A673 (cell line): ENCODE measurements around the gene SMIM32. TPM values are rescaled to one million over a fixed set of nuclear protein-coding genes. Genes with fewer than 3 reads are reported as not detected.

ENCODE experiments used
- BruUV-seq: library from RNA; stranded (reverse); fragments of 400-500 nt; replicated peaks from 2 replicates; lab custom pipeline; 2021; lab: Mats Ljungman, UMichigan
- CTCF ChIA-PET: fragments of 300-600 bp; sonication (Branson Sonifier 250); formaldehyde crosslinking; loops from one replicate; lab custom pipeline; 2022; ENCODE audit warnings: antibody characterized with exemption; lab: Charles Lee
- POLR2A ChIA-PET: fragments of 300-600 bp; sonication (Branson Sonifier 250); formaldehyde crosslinking; loops from one replicate; lab custom pipeline; 2022; ENCODE audit warnings: antibody characterized with exemption; ENCODE audit not compliant: low non-redundant PET; lab: Charles Lee
- DNase-seq: peaks from one replicate; pipeline ENCODE4 v3.0.0-alpha.2; 2015; ENCODE audit warnings: low spot score
- H3K27ac ChIP-seq: fragments of 200-600 bp; sonication (generic); 2 replicates; pipeline ENCODE4 v1.5.1; 2016; ENCODE audit warnings: mixed run types, low read depth, mild to moderate bottlenecking, mixed read lengths, antibody characterized with exemption, low read length; ENCODE audit not compliant: poor library complexity, severe bottlenecking
- H3K27me3 ChIP-seq: fragments of 200-600 bp; sonication (generic); replicated peaks from 2 replicates; pipeline ENCODE4 v1.6.1; 2017; ENCODE audit warnings: mixed run types, low read depth, mild to moderate bottlenecking, mixed read lengths, antibody characterized with exemption, low read length; ENCODE audit not compliant: insufficient read depth, poor library complexity
- H3K36me3 ChIP-seq: fragments of 200-600 bp; sonication (generic); 2 replicates; pipeline ENCODE4 v1.6.1; 2016; ENCODE audit warnings: mixed run types, mild to moderate bottlenecking, mixed read lengths, antibody characterized with exemption, low read length; ENCODE audit not compliant: insufficient read depth, poor library complexity, severe bottlenecking
- H3K4me1 ChIP-seq: fragments of 200-600 bp; sonication (generic); 2 replicates; pipeline ENCODE4 v1.6.1; 2017; ENCODE audit warnings: mixed run types, mild to moderate bottlenecking, mixed read lengths, antibody characterized with exemption, low read length; ENCODE audit not compliant: insufficient read depth, poor library complexity, severe bottlenecking
- H3K4me3 ChIP-seq: fragments of 200-600 bp; sonication (generic); 2 replicates; pipeline ENCODE4 v1.5.1; 2016; ENCODE audit warnings: low read depth, mixed run types, mild to moderate bottlenecking, mixed read lengths, low read length; ENCODE audit not compliant: poor library complexity, severe bottlenecking
- H3K9me3 ChIP-seq: fragments of 200-600 bp; sonication (generic); 2 replicates; pipeline ENCODE4 v1.6.1; 2016; ENCODE audit warnings: mixed run types, low read depth, mild to moderate bottlenecking, mixed read lengths, antibody characterized with exemption, low read length; ENCODE audit not compliant: poor library complexity, severe bottlenecking
- CTCF ChIP-seq: fragments of 300-800, 200-600 bp; sonication (generic); conservative IDR thresholded peaks from 2 replicates; pipeline ENCODE4 v1.5.1; 2017; ENCODE audit warnings: low read depth, mild to moderate bottlenecking, antibody characterized with exemption, low read length, moderate library complexity, mixed read lengths
- EZH2 ChIP-seq: fragments of 200-600 bp; sonication (generic); IDR thresholded peaks from 2 replicates; pipeline ENCODE4 v1.6.1; 2017; ENCODE audit warnings: borderline replicate concordance, low read depth, mild to moderate bottlenecking, mixed read lengths, antibody characterized with exemption, low read length; ENCODE audit not compliant: poor library complexity, severe bottlenecking
- intact Hi-C: fragments of 100-400 bp; cut with micrococcal nuclease; formaldehyde crosslinking; loops from one replicate; pipeline ENCODE4 v1.10.0; 2022; ENCODE audit not compliant: unreplicated experiment
- total RNA-seq: library from RNA; stranded (reverse); gene quantifications from 2 replicates; pipeline ENCODE4 v1.2.3, GENCODE V29; 2021

The SMIM32 gene
- total RNA-seq, 1 experiment from 2014 or later = not detected

DNA sequence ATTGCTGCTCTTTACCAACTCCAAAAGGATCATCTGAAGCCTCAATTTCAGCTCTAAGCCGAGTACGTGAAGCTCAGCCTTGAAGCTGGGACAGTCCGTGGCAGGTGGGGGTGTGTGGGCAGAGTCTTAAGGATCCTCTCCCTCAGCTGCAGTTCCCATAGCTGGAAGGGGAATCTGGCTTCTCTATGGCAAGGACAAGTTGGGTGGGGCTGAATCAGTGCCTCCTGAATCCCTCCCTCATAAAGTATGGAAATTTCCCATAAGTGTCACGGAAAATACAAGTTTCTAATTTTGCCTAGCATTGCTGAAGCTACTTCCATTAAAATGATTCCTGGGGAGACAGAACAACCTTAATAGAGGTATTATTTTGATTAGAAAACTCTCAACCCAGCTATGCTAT lies 47.9 kb upstream of the SMIM32 start:
- ChIA-PET POLR2A (no interaction called here), CTCF (no interaction called here)
- no peak overlapping the region for H3K27ac ChIP-seq
- no TSS peak for BruUV-seq
- no peaks in the 10 kb centered on the region for H3K36me3 ChIP-seq
- no peak for DNase-seq
- H3K9me3 ChIP-seq = no peaks in the 10 kb centered on the region
- intact Hi-C loops = no loop called here
- H3K27me3 ChIP-seq = peaks cover 18% of the 10 kb centered on the region
- no peak overlapping the region for H3K4me3 ChIP-seq
- TF ChIP-seq CTCF (no peak), EZH2 (no peak)
- no peaks in the 10 kb centered on the region for H3K4me1 ChIP-seq

GRCh38 chr5:136236479-136237083 lies 43.6 kb upstream of the SMIM32 start:
- H3K27me3 ChIP-seq = peaks cover 12% of the 10 kb centered on the region
- H3K36me3 ChIP-seq = no peaks in the 10 kb centered on the region
- no peaks in the 10 kb centered on the region for H3K9me3 ChIP-seq
- H3K27ac ChIP-seq = no peak overlapping the region
- no peak for DNase-seq
- intact Hi-C loops = no loop called here
- TF ChIP-seq EZH2 (no peak), CTCF (no peak)
- CTCF ChIA-PET = no interaction called here
- H3K4me1 ChIP-seq = no peaks in the 10 kb centered on the region
- no peak overlapping the region for H3K4me3 ChIP-seq
- no TSS peak for BruUV-seq
- POLR2A ChIA-PET = no interaction called here

GRCh38 chr5:136235321-136235720 lies 42.4 kb upstream of the SMIM32 start:
- Histone ChIP-seq H3K36me3 (no peaks in the 10 kb centered on the region), H3K9me3 (no peaks in the 10 kb centered on the region), H3K27me3 (peaks cover 10% of the 10 kb centered on the region), H3K4me1 (no peaks in the 10 kb centered on the region), H3K4me3 (no peak overlapping the region), H3K27ac (no peak overlapping the region)
- TF ChIP-seq CTCF (no peak), EZH2 (no peak)
- ChIA-PET POLR2A (no interaction called here), CTCF (no interaction called here)
- no peak for DNase-seq
- no TSS peak for BruUV-seq
- intact Hi-C loops = no loop called here
